Adrenal gland (tissue), 5 donors: ENCODE data around the gene MAP3K20.
A peak's percentile ranks its signal among the peaks of the same experiment; 100 is the strongest.

Source experiments
- CTCF ChIP-seq, 6 experiments: fragments of 450-650 bp in 4 of 6; fragments of 200-600 bp in 2 of 6; sonication (generic) in 1 of 6; IDR thresholded peaks; 1 replicate in 5 of 6; 2 replicates in 1 of 6; pipeline versions ENCODE4 v1.5.1 to v1.8.0; 2016 to 2021; ENCODE audit warnings: antibody characterized with exemption in 6 of 6, mild to moderate bottlenecking in 2 of 6, moderate library complexity in 1 of 6
- POLR2A ChIP-seq, 2 donors: fragments of 450-650 bp; IDR thresholded peaks; one replicate each; pipeline ENCODE4 v1.6.1; 2017; ENCODE audit warnings: antibody characterized with exemption in 2 of 2, mild to moderate bottlenecking in 2 of 2, moderate library complexity in 1 of 2
- donor health status: DM: no; HTN: no; CAD: no.

- TF ChIP-seq POLR2A (IDR thresholded peaks at IDR 0.05) (peak in 1 of 2 donors; percentile 6), CTCF (IDR thresholded peaks at IDR 0.05) (peak; percentile 67 to 97 (median 95))
Measured at GRCh38 chr2:173210270-173211196, 134.9 kb downstream of the MAP3K20 start.
